ENCODE measurements around the gene PCBP3. TPM values are rescaled to one million over a fixed set of nuclear protein-coding genes. Genes with fewer than 3 reads are reported as not detected.

PCBP3 gene
- total RNA-seq, 1 donor from 2014 or later = 5.0 TPM

DNA sequence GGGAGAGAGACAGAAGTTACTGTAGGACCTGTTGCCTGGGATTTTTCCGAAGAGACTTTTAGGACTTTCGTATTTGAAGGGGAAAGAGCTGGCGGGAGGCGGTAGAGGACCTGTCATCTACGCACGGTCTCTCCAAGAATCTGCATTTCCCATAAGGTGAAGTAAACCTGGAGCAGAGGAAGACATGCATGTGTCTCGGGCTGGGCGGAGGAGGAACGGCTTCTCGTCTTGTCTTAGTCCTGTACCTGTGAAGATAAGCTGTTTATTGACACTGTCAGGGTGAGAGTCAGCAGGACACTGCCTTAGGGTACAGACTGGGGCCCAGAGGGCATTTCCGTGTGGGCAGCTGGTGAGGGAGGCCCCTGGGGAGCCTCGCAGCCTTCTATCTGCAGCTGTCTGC, 214.7 kb downstream of the PCBP3 start:
- no peak overlapping the region for H3K4me3 Mint-ChIP-seq
- H3K27ac Mint-ChIP-seq = no peak overlapping the region
- no peaks in the 10 kb centered on the region for H3K9me3 Mint-ChIP-seq
- no peaks in the 10 kb centered on the region for H3K36me3 Mint-ChIP-seq
- peaks cover 27% of the 10 kb centered on the region for H3K4me1 Mint-ChIP-seq
- DNase-seq (ENCODE audit: low spot score in 2 of 2, unreplicated experiment in 2 of 2) = peak in 1 of 2 experiments; percentile 20
- no peak for TF ChIP-seq CTCF (IDR thresholded peaks at IDR 0.05; ENCODE audit: unreplicated experiment)
- no peaks in the 10 kb centered on the region for H3K27me3 Mint-ChIP-seq (ENCODE audit: low read depth)

DNA sequence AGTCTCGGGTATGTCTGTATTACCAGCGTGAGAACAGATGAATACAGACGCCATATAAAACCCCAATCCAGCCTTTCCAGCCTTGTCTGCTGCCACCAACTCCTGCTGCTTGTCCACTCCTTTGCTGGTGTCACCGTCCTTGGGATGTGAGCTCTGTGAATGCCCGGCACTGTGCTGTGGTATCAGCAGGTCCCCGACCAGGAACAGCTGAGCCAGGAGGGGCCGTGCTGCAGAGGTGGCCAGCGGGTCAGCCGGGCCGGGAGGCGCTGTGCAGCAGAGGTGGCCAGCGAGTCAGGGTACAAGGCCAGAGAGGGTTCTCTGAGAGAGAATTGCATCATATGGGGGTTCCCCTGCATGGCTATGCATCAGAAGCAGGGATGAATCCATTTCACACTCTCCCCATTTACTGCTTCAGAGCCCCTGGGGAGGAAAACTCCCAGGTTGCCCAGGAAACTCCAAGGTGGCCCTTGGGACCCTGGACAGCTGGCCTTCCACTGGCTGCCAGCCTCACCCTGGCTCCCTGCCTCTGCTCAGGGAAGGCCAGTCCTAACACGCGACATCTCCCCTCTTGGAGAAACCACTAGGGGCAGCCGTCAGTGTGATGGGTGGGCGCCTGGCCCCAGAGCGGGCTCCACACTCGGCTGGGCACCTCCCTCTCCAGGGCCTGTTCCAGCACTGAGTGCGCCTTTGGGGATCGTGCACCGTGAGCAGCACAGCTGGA, 215.7 kb downstream of the PCBP3 start:
- no peak for TF ChIP-seq CTCF (IDR thresholded peaks at IDR 0.05; ENCODE audit: unreplicated experiment)
- H3K27me3 Mint-ChIP-seq (ENCODE audit: low read depth) = peaks cover 7% of the 10 kb centered on the region
- peaks cover 25% of the 10 kb centered on the region for H3K4me1 Mint-ChIP-seq
- H3K36me3 Mint-ChIP-seq = no peaks in the 10 kb centered on the region
- no peak overlapping the region for H3K27ac Mint-ChIP-seq
- H3K9me3 Mint-ChIP-seq = no peaks in the 10 kb centered on the region
- no peak for DNase-seq (ENCODE audit: low spot score in 2 of 2, unreplicated experiment in 2 of 2)
- H3K4me3 Mint-ChIP-seq = no peak overlapping the region

GRCh38 chr21:45859762-45860357, 216.3 kb downstream of the PCBP3 start:
- Mint-ChIP-seq H3K36me3 (no peaks in the 10 kb centered on the region), H3K27me3 (ENCODE audit: low read depth) (peaks cover 7% of the 10 kb centered on the region), H3K9me3 (no peaks in the 10 kb centered on the region), H3K27ac (no peak overlapping the region), H3K4me3 (no peak overlapping the region), H3K4me1 (peaks cover 18% of the 10 kb centered on the region)
- no peak for DNase-seq (ENCODE audit: low spot score in 2 of 2, unreplicated experiment in 2 of 2)
- no peak for TF ChIP-seq CTCF (IDR thresholded peaks at IDR 0.05; ENCODE audit: unreplicated experiment)

GRCh38 chr21:45860493-45861155, 217.1 kb downstream of the PCBP3 start:
- H3K36me3 Mint-ChIP-seq = no peaks in the 10 kb centered on the region
- no peak overlapping the region for H3K4me3 Mint-ChIP-seq
- TF ChIP-seq CTCF (IDR thresholded peaks at IDR 0.05; ENCODE audit: unreplicated experiment) = no peak
- peaks cover 10% of the 10 kb centered on the region for H3K27me3 Mint-ChIP-seq (ENCODE audit: low read depth)
- H3K4me1 Mint-ChIP-seq = peaks cover 19% of the 10 kb centered on the region
- DNase-seq (ENCODE audit: low spot score in 2 of 2, unreplicated experiment in 2 of 2) = no peak
- no peak overlapping the region for H3K27ac Mint-ChIP-seq
- no peaks in the 10 kb centered on the region for H3K9me3 Mint-ChIP-seq

DNA sequence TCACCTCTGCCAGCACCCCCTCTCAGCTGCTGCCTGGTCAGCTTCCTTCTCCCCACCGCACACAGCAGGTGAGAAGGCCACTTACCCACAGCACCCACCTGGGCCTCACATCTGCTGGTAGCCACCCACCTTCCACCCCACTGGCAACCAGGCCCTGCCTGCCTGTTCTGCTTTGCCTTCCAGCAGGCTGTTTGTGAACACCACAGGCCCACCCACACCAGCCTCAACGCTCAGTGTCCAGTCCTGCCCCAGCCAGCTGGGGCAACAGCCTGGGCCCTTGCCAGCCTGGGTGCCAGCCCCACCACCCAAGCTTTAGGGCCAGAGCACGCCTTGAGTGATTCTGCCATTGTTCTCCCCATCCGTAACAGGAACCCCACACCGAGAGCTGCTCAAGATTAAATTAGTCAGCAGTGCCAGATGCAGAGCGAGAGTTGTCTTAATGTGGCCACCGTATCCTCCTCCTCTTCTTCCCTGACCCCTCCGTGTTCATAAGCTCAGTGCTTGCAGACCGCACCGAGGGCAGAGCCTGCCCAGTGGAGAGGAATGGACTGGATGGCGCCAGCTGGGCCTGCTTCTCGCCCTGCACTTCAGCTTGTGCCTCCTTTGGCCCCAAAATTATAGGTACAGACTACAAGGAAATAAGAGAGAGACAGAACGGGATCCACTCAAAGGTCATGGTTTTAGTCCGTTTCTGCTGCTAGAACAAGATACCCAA, 217.8 kb downstream of the PCBP3 start:
- Mint-ChIP-seq H3K36me3 (no peaks in the 10 kb centered on the region), H3K27ac (no peak overlapping the region), H3K4me1 (peaks cover 19% of the 10 kb centered on the region), H3K9me3 (no peaks in the 10 kb centered on the region), H3K27me3 (ENCODE audit: low read depth) (peaks cover 10% of the 10 kb centered on the region), H3K4me3 (no peak overlapping the region)
- no peak for DNase-seq (ENCODE audit: low spot score in 2 of 2, unreplicated experiment in 2 of 2)
- no peak for TF ChIP-seq CTCF (IDR thresholded peaks at IDR 0.05; ENCODE audit: unreplicated experiment)

Data from mesothelial cell of epicardium (in vitro differentiated cells).